Measurements from ENCODE around the gene GPHN.

GPHN gene

GRCh38 chr14:66923251-66923650 is 415.3 kb downstream of the GPHN start:
- Histone ChIP-seq H3K27ac (ENCODE audit: low read depth, low read length) (no peak overlapping the region), H3K36me3 (ENCODE audit: control insufficient read depth, insufficient read depth, low read length) (no peaks in the 10 kb centered on the region; the same call in 1 of the 2 replicates), H3K9ac (ENCODE audit: low read depth, low read length) (no peak overlapping the region), H3K27me3 (ENCODE audit: control insufficient read depth, insufficient read depth, low read length) (no peaks in the 10 kb centered on the region), H3K9me3 (ENCODE audit: control insufficient read depth, insufficient read depth, low read length) (no peaks in the 10 kb centered on the region), H3K4me1 (ENCODE audit: control insufficient read depth, insufficient read depth, low read length) (no peaks in the 10 kb centered on the region), H3K4me3 (ENCODE audit: low read depth, low read length) (no peak overlapping the region)

- Histone ChIP-seq H3K27me3 (ENCODE audit: control insufficient read depth, insufficient read depth, low read length) (no peaks in the 10 kb centered on the region), H3K4me3 (ENCODE audit: low read depth, low read length) (no peak overlapping the region), H3K9me3 (ENCODE audit: control insufficient read depth, insufficient read depth, low read length) (peaks cover 22% of the 10 kb centered on the region), H3K36me3 (ENCODE audit: control insufficient read depth, insufficient read depth, low read length) (no peaks in the 10 kb centered on the region), H3K9ac (ENCODE audit: low read depth, low read length) (no peak overlapping the region), H3K27ac (ENCODE audit: low read depth, low read length) (no peak overlapping the region), H3K4me1 (ENCODE audit: control insufficient read depth, insufficient read depth, low read length) (no peaks in the 10 kb centered on the region)
These were observed 431.5 kb downstream of the GPHN start for GRCh38 chr14:66939409-66939808.

GRCh38 chr14:66944872-66945271 is 436.9 kb downstream of the GPHN start:
- Histone ChIP-seq H3K9ac (ENCODE audit: low read depth, low read length) (no peak overlapping the region), H3K4me3 (ENCODE audit: low read depth, low read length) (no peak overlapping the region), H3K9me3 (ENCODE audit: control insufficient read depth, insufficient read depth, low read length) (peaks cover 47% of the 10 kb centered on the region), H3K36me3 (ENCODE audit: control insufficient read depth, insufficient read depth, low read length) (no peaks in the 10 kb centered on the region), H3K27me3 (ENCODE audit: control insufficient read depth, insufficient read depth, low read length) (no peaks in the 10 kb centered on the region), H3K27ac (ENCODE audit: low read depth, low read length) (no peak overlapping the region), H3K4me1 (ENCODE audit: control insufficient read depth, insufficient read depth, low read length) (no peaks in the 10 kb centered on the region)

- Histone ChIP-seq H3K9me3 (ENCODE audit: control insufficient read depth, insufficient read depth, low read length) (peaks cover 23% of the 10 kb centered on the region), H3K4me3 (ENCODE audit: low read depth, low read length) (no peak overlapping the region), H3K36me3 (ENCODE audit: control insufficient read depth, insufficient read depth, low read length) (no peaks in the 10 kb centered on the region), H3K9ac (ENCODE audit: low read depth, low read length) (no peak overlapping the region), H3K27ac (ENCODE audit: low read depth, low read length) (no peak overlapping the region), H3K4me1 (ENCODE audit: control insufficient read depth, insufficient read depth, low read length) (no peaks in the 10 kb centered on the region), H3K27me3 (ENCODE audit: control insufficient read depth, insufficient read depth, low read length) (no peaks in the 10 kb centered on the region)
These were observed 447.2 kb downstream of the GPHN start for GRCh38 chr14:66955159-66955558.

- no peaks in the 10 kb centered on the region for H3K4me1 ChIP-seq (ENCODE audit: control insufficient read depth, insufficient read depth, low read length)
- H3K4me3 ChIP-seq (ENCODE audit: low read depth, low read length): no peak overlapping the region
- H3K27me3 ChIP-seq (ENCODE audit: control insufficient read depth, insufficient read depth, low read length): no peaks in the 10 kb centered on the region
- no peak overlapping the region for H3K9ac ChIP-seq (ENCODE audit: low read depth, low read length)
- H3K9me3 ChIP-seq (ENCODE audit: control insufficient read depth, insufficient read depth, low read length): peaks cover 23% of the 10 kb centered on the region
- H3K27ac ChIP-seq (ENCODE audit: low read depth, low read length): no peak overlapping the region
- no peaks in the 10 kb centered on the region for H3K36me3 ChIP-seq (ENCODE audit: control insufficient read depth, insufficient read depth, low read length)
These were observed 451.6 kb downstream of the GPHN start for GRCh38 chr14:66959437-66960050.

GRCh38 chr14:66965831-66966230 is 457.9 kb downstream of the GPHN start:
- no peaks in the 10 kb centered on the region for H3K9me3 ChIP-seq (ENCODE audit: control insufficient read depth, insufficient read depth, low read length)
- no peak overlapping the region for H3K9ac ChIP-seq (ENCODE audit: low read depth, low read length)
- H3K27me3 ChIP-seq (ENCODE audit: control insufficient read depth, insufficient read depth, low read length): no peaks in the 10 kb centered on the region
- H3K27ac ChIP-seq (ENCODE audit: low read depth, low read length): no peak overlapping the region
- H3K36me3 ChIP-seq (ENCODE audit: control insufficient read depth, insufficient read depth, low read length): no peaks in the 10 kb centered on the region
- no peaks in the 10 kb centered on the region for H3K4me1 ChIP-seq (ENCODE audit: control insufficient read depth, insufficient read depth, low read length)
- H3K4me3 ChIP-seq (ENCODE audit: low read depth, low read length): no peak overlapping the region

GRCh38 chr14:66972469-66972868 is 464.5 kb downstream of the GPHN start:
- no peaks in the 10 kb centered on the region for H3K4me1 ChIP-seq (ENCODE audit: control insufficient read depth, insufficient read depth, low read length)

GRCh38 chr14:66974397-66975025 is 466.6 kb downstream of the GPHN start:
- H3K9ac ChIP-seq (ENCODE audit: low read depth, low read length): no peak overlapping the region
- H3K4me1 ChIP-seq (ENCODE audit: control insufficient read depth, insufficient read depth, low read length): no peaks in the 10 kb centered on the region
- no peak overlapping the region for H3K27ac ChIP-seq (ENCODE audit: low read depth, low read length)
- no peak overlapping the region for H3K4me3 ChIP-seq (ENCODE audit: low read depth, low read length)
- H3K27me3 ChIP-seq (ENCODE audit: control insufficient read depth, insufficient read depth, low read length): no peaks in the 10 kb centered on the region
- no peaks in the 10 kb centered on the region for H3K36me3 ChIP-seq (ENCODE audit: control insufficient read depth, insufficient read depth, low read length)
- H3K9me3 ChIP-seq (ENCODE audit: control insufficient read depth, insufficient read depth, low read length): no peaks in the 10 kb centered on the region

More at GRCh38 chr14:66972469-66972868, 464.5 kb downstream of the GPHN start:
- H3K27me3 ChIP-seq (ENCODE audit: control insufficient read depth, insufficient read depth, low read length): no peaks in the 10 kb centered on the region
- no peak overlapping the region for H3K9ac ChIP-seq (ENCODE audit: low read depth, low read length)
- H3K4me3 ChIP-seq (ENCODE audit: low read depth, low read length): no peak overlapping the region
- no peaks in the 10 kb centered on the region for H3K36me3 ChIP-seq (ENCODE audit: control insufficient read depth, insufficient read depth, low read length)
- no peak overlapping the region for H3K27ac ChIP-seq (ENCODE audit: low read depth, low read length)
- H3K9me3 ChIP-seq (ENCODE audit: control insufficient read depth, insufficient read depth, low read length): no peaks in the 10 kb centered on the region

GRCh38 chr14:66975251-66975650 is 467.3 kb downstream of the GPHN start:
- no peaks in the 10 kb centered on the region for H3K36me3 ChIP-seq (ENCODE audit: control insufficient read depth, insufficient read depth, low read length)
- H3K9ac ChIP-seq (ENCODE audit: low read depth, low read length): no peak overlapping the region
- H3K4me1 ChIP-seq (ENCODE audit: control insufficient read depth, insufficient read depth, low read length): no peaks in the 10 kb centered on the region
- no peaks in the 10 kb centered on the region for H3K9me3 ChIP-seq (ENCODE audit: control insufficient read depth, insufficient read depth, low read length)
- H3K4me3 ChIP-seq (ENCODE audit: low read depth, low read length): no peak overlapping the region
- H3K27ac ChIP-seq (ENCODE audit: low read depth, low read length): no peak overlapping the region
- no peaks in the 10 kb centered on the region for H3K27me3 ChIP-seq (ENCODE audit: control insufficient read depth, insufficient read depth, low read length)

GRCh38 chr14:66979101-66979974 is 471.4 kb downstream of the GPHN start:
- Histone ChIP-seq H3K27ac (ENCODE audit: low read depth, low read length) (no peak overlapping the region), H3K36me3 (ENCODE audit: control insufficient read depth, insufficient read depth, low read length) (no peaks in the 10 kb centered on the region), H3K27me3 (ENCODE audit: control insufficient read depth, insufficient read depth, low read length) (no peaks in the 10 kb centered on the region), H3K4me3 (ENCODE audit: low read depth, low read length) (no peak overlapping the region), H3K9me3 (ENCODE audit: control insufficient read depth, insufficient read depth, low read length) (no peaks in the 10 kb centered on the region), H3K4me1 (ENCODE audit: control insufficient read depth, insufficient read depth, low read length) (no peaks in the 10 kb centered on the region), H3K9ac (ENCODE audit: low read depth, low read length) (no peak overlapping the region)

GRCh38 chr14:66982247-66982646 is 474.3 kb downstream of the GPHN start:
- Histone ChIP-seq H3K4me3 (ENCODE audit: low read depth, low read length) (no peak overlapping the region), H3K27ac (ENCODE audit: low read depth, low read length) (no peak overlapping the region), H3K9ac (ENCODE audit: low read depth, low read length) (no peak overlapping the region), H3K27me3 (ENCODE audit: control insufficient read depth, insufficient read depth, low read length) (no peaks in the 10 kb centered on the region), H3K36me3 (ENCODE audit: control insufficient read depth, insufficient read depth, low read length) (no peaks in the 10 kb centered on the region), H3K4me1 (ENCODE audit: control insufficient read depth, insufficient read depth, low read length) (no peaks in the 10 kb centered on the region), H3K9me3 (ENCODE audit: control insufficient read depth, insufficient read depth, low read length) (no peaks in the 10 kb centered on the region)

Measured in HUES48 (cell line).